Measurements from ENCODE around the gene WNT3A.

WNT3A gene

GRCh38 chr1:228041316-228041715, 34.5 kb downstream of the WNT3A start:
- H3K4me3 ChIP-seq (ENCODE audit: low read depth, low read length): no peak overlapping the region
- H3K27me3 ChIP-seq (replicated peaks): peaks cover 26% of the 10 kb centered on the region
- DNase-seq: no peak
- in situ Hi-C loops (cut with HindIII; ENCODE audit: low pct_ligation_motif_present, low sequenced_read_pairs): no loop called here
- H3K27ac ChIP-seq: no peak overlapping the region
- no peak for TF ChIP-seq CTCF (IDR thresholded peaks at IDR 0.05; ENCODE audit: low read depth, low read length, missing control alignments)
- H3K36me3 ChIP-seq (replicated peaks): no peaks in the 10 kb centered on the region

- DNase-seq: no peak
- Histone ChIP-seq H3K36me3 (replicated peaks) (no peaks in the 10 kb centered on the region), H3K4me3 (ENCODE audit: low read depth, low read length) (no peak overlapping the region), H3K27me3 (replicated peaks) (peaks cover 17% of the 10 kb centered on the region), H3K27ac (no peak overlapping the region)
- in situ Hi-C loops (cut with HindIII; ENCODE audit: low pct_ligation_motif_present, low sequenced_read_pairs): no loop called here
- TF ChIP-seq CTCF (IDR thresholded peaks at IDR 0.05; ENCODE audit: low read depth, low read length, missing control alignments): no peak
These were observed 35.7 kb downstream of the WNT3A start for GRCh38 chr1:228042508-228042907.

GRCh38 chr1:228043281-228043848, 36.6 kb downstream of the WNT3A start:
- Histone ChIP-seq H3K27ac (no peak overlapping the region), H3K36me3 (replicated peaks) (no peaks in the 10 kb centered on the region), H3K4me3 (ENCODE audit: low read depth, low read length) (no peak overlapping the region), H3K27me3 (replicated peaks) (peaks cover 10% of the 10 kb centered on the region)
- in situ Hi-C loops (cut with HindIII; ENCODE audit: low pct_ligation_motif_present, low sequenced_read_pairs): no loop called here
- DNase-seq: no peak
- no peak for TF ChIP-seq CTCF (IDR thresholded peaks at IDR 0.05; ENCODE audit: low read depth, low read length, missing control alignments)

GRCh38 chr1:228044961-228045360, 38.2 kb downstream of the WNT3A start:
- in situ Hi-C loops (cut with HindIII; ENCODE audit: low pct_ligation_motif_present, low sequenced_read_pairs): no loop called here

GRCh38 chr1:228045405-228045804, 38.6 kb downstream of the WNT3A start:
- DNase-seq: no peak
- Histone ChIP-seq H3K27ac (no peak overlapping the region), H3K36me3 (replicated peaks) (no peaks in the 10 kb centered on the region), H3K4me3 (ENCODE audit: low read depth, low read length) (no peak overlapping the region), H3K27me3 (replicated peaks) (no peaks in the 10 kb centered on the region)
- TF ChIP-seq CTCF (IDR thresholded peaks at IDR 0.05; ENCODE audit: low read depth, low read length, missing control alignments): no peak
- in situ Hi-C loops (cut with HindIII; ENCODE audit: low pct_ligation_motif_present, low sequenced_read_pairs): no loop called here

More at GRCh38 chr1:228044961-228045360, 38.2 kb downstream of the WNT3A start:
- no peaks in the 10 kb centered on the region for H3K36me3 ChIP-seq (replicated peaks)
- H3K27me3 ChIP-seq (replicated peaks): no peaks in the 10 kb centered on the region
- no peak overlapping the region for H3K4me3 ChIP-seq (ENCODE audit: low read depth, low read length)
- no peak for DNase-seq
- TF ChIP-seq CTCF (IDR thresholded peaks at IDR 0.05; ENCODE audit: low read depth, low read length, missing control alignments): no peak
- H3K27ac ChIP-seq: no peak overlapping the region

GRCh38 chr1:228045871-228046270, 39.1 kb downstream of the WNT3A start:
- Histone ChIP-seq H3K4me3 (ENCODE audit: low read depth, low read length) (no peak overlapping the region), H3K36me3 (replicated peaks) (no peaks in the 10 kb centered on the region), H3K27me3 (replicated peaks) (no peaks in the 10 kb centered on the region), H3K27ac (no peak overlapping the region)
- no peak for DNase-seq
- in situ Hi-C loops (cut with HindIII; ENCODE audit: low pct_ligation_motif_present, low sequenced_read_pairs): no loop called here
- no peak for TF ChIP-seq CTCF (IDR thresholded peaks at IDR 0.05; ENCODE audit: low read depth, low read length, missing control alignments)

All from brain microvascular endothelial cell (primary cell).